HG03342 (cell line): ENCODE data around the gene FNDC11.

ENCODE experiments used
- ATAC-seq: cut with Tn5 transposase; IDR thresholded peaks from one replicate; pipeline ENCODE4 v1.9.1; 2021; ENCODE audit warnings: mild to moderate bottlenecking, moderate library complexity; ENCODE audit not compliant: unreplicated experiment

FNDC11 gene

DNA sequence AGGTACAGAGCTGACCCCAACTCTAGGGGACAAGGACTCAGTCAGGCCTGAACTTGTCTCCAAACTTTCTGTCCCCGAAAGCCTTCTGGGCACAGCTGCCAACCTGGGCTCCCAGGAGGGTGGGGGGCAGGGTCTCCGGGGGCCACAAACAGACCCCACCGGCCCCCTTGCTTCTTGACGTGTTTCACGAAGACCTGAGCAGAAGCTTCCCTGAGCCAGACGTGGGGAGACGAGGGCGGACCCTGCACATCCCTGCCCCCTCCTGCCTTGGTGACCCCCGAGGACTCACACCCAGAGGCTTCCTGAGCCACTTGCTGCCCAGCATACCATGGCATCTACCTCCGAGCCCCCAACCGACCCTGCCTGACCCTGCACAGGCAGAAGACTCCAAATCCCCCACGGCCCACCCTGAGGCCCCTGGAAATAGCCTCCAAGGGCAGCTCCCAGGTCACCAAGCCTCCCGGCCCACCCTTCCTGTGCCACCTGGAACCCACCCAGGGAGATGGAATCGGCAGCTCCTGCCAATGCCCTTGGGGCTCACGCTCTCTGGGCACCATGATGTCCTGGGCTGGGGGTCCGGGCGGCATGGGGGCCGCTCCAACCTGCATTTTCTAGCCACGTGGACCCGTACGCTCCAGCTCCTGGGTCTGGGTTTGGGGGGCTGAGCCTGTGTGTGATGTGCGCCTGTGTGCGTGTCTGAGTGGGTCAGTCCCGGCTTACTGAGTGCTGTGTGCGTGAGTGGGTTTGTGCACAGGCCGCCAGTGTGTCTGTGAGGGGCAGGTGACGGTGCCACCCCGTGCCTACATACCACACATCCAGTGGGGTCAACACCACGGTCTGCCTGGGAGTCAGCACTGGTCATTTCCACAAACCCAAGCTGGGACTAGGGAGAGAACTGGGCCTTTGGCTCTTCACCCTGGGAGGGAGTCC is 14.3 kb upstream of the FNDC11 start:
- ATAC-seq, result no peak

DNA sequence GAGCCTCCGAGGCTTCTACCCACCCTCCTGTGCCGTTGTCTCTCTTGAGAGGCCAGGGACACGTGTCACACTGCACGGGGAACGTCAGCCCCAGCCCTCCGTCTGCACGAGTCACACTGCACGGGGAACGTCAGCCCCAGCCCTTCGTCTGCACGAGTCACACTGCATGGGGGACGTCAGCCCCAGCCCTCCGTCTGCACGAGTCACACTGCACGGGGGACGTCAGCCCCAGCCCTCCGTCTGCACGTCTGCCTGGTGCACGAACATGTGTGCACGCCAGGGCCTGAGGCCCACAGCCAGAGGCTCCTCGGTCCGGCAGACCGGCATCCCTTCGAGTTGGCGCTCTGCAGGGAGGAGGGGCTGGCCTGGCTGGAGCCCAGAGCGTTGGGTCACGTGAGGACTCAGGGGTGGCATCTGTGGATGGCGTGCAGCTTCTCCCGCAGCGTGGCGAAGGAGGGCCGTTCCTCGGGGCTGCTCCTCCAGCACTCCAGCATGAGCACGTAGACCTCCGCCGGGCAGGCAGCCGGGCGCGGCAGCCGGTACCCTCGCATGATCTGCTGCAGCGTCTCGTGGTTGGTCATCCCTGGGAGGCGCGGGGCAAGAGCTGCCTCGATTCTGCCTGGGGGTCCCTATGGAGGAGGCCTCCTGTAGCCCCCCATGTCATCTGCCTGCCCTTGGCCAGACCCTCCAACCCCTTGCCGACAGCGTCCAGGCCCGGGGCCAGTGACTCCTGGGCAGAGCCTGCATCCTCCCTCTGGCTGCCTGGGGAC is 13.4 kb upstream of the FNDC11 start:
- ATAC-seq, result no peak

DNA sequence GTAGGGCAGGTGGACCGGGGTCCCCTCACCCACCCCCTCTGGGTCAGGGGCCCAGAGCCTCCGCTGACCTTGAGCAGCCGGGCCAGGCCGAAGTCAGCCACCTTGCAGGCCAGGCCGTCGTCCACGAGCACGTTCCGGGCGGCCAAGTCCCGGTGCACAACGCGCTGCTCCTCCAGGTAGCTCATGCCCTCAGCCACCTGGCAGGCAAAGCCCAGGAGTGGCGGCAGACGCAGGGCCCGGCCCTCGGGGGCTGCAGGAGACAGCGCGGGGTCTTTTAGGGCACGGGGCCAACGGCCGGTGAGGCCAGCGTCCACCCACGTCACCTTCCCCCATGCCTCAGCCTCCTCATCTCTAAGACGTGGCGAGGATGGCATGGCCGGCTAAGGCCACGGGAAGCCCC is 12.6 kb upstream of the FNDC11 start:
- ATAC-seq, result no peak

- no peak for ATAC-seq
Observed at GRCh38 chr20:63542031-63542559, 11.9 kb upstream of the FNDC11 start.

DNA sequence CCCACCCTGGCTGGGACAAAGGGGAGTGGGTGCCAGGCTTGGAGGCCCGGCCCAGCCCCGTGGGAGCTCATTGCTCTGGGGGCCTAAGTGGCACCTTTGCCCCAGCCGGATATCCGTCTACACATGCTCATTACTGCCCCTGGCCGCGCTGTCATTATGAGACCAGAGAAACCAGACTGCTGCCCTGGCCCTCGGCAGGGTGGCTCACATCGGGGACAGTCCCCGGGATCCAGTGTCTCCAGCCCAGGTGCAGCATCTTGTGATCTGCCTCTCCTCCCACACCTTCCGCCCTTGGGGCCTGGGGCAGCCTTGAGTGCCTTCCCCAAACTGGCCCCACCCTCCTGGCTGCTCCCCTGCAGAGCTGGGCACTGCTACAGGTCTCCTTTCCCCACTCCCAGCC is 11.3 kb upstream of the FNDC11 start:
- ATAC-seq, result no peak

GRCh38 chr20:63543131-63543530 is 10.8 kb upstream of the FNDC11 start:
- no peak for ATAC-seq

GRCh38 chr20:63543733-63544132 is 10.2 kb upstream of the FNDC11 start:
- no peak for ATAC-seq

DNA sequence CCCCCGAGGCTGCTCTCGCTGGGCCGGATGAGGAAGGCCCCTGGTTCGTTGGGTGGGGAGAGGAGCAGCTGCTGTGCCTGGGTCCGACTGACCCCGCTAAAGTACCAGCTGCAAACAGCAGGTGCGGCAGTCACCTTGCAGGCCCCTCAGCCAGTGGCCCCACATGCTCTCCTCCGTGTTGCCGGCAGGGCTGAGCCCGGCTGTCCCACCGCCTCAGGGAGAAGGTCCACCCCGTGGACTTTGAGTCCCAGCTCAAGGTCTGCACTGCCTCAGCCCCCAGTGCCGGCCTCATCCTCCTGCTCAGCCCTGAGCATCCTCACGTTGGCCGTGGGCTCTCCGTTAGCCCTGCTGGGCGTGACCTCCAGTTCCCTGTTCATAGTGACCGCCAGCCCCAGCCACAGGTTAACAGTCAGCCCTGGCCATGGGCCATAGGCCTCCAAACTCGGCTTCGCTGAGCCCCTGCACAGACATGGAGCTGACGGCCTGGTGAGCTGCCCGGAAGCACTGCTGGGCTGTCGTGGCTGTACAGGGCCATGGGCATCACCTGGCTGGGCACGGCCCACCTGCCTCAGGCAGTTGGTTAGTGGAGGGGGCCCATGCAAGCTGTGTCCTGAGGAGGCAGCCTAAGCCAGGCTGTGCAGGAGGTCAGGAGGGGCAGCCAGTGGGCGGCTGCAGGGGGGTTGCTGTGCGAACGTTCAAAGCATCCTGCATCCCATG is 9.6 kb upstream of the FNDC11 start:
- ATAC-seq, result no peak

DNA sequence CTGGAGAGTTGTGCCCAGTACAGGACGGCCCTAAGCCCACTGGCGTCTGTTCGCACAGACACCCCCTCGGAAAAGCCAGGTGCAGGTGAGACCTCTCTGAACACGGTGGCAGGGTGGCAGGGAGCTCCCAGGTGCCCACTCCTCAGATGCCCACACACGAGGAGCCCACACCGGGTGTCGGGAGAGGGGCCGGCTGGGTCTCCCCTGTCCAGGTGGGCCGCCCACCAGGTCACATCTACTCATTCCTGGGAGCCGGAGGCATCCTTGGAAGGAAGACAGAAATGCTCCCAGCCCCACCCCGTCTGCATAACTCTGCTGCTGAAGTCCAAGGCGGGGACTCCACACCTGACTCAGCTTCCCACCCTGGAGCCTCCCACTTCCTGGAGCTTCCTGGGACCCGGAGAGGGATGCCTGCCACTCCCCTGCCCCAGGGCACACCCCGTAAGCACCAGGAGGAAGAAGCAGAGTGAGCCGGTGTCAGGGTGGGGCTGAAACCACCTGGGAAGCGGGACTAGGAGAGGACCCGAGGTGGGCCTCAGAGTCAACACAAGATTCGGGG is 8.9 kb upstream of the FNDC11 start:
- ATAC-seq, result no peak

DNA sequence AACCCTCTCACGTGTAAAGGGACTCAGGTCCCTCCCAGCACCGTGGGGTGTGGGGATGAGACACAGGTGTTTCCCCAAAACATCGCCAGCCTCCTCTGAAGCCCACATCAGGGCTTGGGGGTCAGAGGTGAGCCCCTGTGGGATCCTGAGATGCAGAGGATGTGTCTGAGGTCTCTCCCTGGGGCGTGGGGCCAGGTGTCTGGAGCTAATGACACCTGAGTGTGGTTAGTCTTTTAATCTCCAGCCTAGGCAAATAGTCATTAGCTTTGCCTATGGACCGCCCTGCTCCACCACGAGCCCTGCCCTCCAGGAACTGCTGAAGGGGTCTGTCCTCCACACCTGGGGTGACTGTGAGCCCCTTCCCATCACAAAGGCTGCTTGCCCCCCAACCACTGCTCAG is 8.1 kb upstream of the FNDC11 start:
- ATAC-seq, result no peak

- ATAC-seq, result no peak
Observed at GRCh38 chr20:63546256-63546955, 7.6 kb upstream of the FNDC11 start.

DNA sequence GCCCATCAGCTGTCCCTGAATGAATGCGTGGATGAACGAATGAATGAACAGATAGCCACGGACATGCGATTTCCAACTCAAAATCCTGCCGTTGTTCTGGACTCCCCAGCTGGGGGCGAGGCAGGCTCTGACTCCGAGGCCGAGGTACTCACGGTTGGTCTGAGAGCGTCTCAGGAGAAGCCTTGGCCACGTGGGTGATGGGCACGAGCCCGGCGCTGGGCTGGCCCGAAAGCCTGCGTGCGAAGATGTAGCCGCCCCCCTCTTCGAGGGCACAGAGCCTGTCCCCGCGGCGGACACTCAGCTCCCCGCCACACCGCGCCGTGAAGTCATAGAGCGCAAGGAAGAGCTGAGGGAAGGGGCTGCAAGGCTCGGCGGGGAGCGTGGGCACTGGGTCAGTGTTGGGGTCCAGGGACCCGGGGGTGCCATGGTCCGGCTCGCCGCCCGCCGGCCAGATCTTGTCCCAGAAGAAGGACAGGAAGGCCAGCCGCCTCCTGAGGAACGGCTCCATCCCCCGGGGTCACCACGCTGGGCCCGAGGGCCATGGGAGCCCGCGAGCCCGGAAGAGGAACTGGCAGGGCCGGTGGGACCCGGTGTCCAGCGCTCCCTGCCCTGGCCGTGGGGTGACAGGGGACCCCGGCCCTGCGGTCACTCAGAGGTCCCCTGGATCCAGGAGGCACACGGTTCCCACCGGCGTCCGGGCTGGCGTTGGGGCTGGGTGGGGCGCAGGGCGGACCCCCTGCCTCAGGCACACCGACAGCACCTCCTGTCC is 6.8 kb upstream of the FNDC11 start:
- no peak for ATAC-seq

- no peak for ATAC-seq
Observed at GRCh38 chr20:63547725-63548480, 6.1 kb upstream of the FNDC11 start, which contains the start of gene SRMS. Gene SRMS, minus strand, starts transcription at chr20:63547749. Its CDS starts 286 bp downstream, at chr20:63547463.

- no peak for ATAC-seq
Observed at GRCh38 chr20:63548542-63548941, 5.4 kb upstream of the FNDC11 start.

DNA sequence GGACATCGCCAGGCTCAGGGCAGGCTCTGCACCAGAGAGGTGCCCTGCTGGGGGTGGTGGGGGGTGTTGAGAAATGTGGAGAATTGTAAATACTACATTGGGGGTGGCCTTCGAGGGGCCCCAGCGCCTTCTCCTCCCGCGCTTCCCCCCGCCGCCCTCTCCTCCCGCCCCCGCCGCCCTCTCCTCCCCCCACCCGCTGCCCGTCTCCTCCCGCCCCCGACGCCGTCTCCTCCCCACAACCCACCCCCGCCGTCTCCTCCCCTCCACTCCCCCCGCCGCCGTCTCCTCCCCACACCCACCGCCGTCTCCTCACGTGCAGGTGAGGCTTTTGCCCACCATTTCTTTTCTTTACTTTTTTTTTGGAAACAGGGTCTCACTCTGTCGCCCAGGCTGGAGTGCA is 4.9 kb upstream of the FNDC11 start:
- ATAC-seq, result no peak

DNA sequence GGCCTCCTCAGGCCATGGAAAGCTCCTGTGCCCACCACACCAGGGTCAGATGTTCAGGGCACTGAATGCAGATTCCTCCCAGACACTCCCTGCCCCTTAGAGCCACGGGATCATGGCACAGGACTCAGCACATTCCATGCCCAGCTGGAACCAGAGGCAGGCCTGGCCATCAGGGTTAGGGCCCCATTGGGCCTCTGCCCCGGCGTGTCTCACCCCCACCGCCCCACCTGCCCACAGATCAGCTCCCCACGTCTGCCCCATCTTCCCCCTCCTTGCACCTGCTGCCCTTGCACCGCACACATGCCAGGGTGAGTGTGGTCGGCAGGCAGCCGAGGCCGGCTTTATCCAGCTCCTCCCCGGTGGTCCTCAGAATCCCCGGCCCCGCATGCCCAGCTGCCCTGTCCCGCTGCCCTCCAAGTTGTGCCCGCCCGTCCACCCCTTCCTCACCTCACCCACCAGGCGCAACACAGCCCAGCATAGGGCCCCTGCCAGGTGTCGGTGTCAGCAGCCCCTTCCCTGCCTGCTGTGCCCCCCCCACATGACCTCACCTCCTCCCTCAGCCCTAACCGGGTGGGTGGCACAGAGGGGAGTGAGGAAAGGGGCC is 4.2 kb upstream of the FNDC11 start:
- no peak for ATAC-seq

DNA sequence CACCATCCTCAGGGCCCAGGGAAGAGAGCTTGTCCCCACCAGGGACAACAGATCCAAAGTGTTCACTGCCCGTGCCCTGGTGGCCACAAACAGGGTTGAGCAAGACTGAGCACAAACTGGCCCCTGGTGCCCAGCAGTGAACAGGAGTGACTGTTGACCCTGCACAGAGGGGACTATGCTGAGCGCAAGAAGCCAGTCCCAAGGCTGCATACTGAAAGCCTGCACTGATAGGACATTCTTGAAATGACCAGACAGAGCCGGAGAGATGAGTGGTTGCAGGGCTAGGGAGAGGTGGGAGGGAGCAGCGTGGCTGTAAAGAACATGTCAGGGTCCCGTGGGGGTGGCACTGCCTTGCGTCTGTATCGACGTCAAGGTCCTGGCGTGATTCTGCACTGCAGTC is 2.9 kb upstream of the FNDC11 start:
- ATAC-seq, result no peak
